NCI-H146 (cell line): ENCODE measurements around the gene THRA.

Experiments used
- DNase-seq: peaks from one replicate; lab custom pipeline; 2025; lab: John Stamatoyannopoulos, UW

The THRA gene

DNA sequence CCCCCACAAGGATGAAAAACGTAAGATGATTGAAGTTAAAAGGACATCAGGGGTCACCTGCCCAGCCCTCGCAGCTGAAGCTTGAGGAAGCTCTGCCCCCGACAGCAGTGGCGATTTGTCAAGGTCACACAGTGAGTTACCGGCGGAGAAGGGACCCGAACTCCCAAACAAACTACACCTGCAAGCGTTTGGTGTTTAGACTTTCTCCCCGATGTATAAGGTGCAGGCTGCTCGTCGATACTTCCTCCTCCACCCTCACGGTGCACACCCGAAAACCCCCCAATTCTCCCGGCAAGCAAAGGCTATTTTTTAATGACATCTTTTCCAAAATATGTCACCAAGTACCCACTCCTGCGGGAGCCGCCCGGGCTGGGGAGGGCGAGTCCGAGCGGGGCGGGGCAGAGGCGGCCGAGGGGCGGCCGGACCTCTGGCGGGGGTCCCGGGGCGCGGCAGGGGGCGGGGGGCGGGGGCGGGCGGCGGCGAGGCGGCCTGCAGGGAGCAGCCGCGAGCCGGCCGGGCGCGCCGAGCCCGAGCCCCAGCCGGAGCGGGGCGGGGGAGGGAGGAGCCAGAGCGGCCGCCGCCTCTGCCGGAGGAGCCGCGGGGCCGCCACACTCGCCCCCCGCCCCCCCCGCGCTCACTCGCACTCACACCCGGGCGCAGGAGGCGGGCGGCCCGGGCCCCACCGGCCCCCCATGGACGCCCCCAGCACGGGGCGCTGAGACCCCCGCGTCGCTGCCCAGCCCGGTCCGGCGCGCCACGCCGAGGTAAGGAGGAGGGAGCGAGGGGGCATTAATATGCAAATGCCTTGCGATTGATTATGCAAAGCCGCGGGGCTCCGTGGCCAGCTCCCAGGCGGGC is at the start of gene THRA:
Gene THRA, plus strand, starts transcription at position 637 of the 858 bp plus-strand sequence. CDS start 11,524 bp downstream, outside the sequence.
- peak; percentile 63 for DNase-seq

GRCh38 chr17:40014375-40014980 is 48.3 kb upstream of the THRA start:
- no peak for DNase-seq

DNA sequence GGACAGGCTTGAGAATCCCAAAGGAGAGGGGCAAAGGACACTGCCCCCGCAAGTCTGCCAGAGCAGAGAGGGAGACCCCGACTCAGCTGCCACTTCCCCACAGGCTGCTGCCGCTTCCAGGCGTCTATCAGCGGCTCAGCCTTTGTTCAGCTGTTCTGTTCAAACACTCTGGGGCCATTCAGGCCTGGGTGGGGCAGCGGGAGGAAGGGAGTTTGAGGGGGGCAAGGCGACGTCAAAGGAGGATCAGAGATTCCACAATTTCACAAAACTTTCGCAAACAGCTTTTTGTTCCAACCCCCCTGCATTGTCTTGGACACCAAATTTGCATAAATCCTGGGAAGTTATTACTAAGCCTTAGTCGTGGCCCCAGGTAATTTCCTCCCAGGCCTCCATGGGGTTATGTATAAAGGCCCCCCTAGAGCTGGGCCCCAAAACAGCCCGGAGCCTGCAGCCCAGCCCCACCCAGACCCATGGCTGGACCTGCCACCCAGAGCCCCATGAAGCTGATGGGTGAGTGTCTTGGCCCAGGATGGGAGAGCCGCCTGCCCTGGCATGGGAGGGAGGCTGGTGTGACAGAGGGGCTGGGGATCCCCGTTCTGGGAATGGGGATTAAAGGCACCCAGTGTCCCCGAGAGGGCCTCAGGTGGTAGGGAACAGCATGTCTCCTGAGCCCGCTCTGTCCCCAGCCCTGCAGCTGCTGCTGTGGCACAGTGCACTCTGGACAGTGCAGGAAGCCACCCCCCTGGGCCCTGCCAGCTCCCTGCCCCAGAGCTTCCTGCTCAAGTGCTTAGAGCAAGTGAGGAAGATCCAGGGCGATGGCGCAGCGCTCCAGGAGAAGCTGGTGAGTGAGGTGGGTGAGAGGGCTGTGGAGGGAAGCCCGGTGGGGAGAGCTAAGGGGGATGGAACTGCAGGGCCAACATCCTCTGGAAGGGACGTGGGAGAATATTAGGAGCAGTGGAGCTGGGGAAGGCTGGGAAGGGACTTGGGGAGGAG is 47.5 kb upstream of the THRA start, which contains the start of gene CSF3:
Gene CSF3, plus strand, starts transcription at position 436 of the 993 bp plus-strand sequence. Its CDS starts 35 bp downstream, at position 471.
- peak; percentile 40 for DNase-seq

- no peak for DNase-seq
Measured at GRCh38 chr17:40015998-40016985, 46.5 kb upstream of the THRA start.

GRCh38 chr17:40017422-40018080 is 45.2 kb upstream of the THRA start:
- no peak for DNase-seq

DNA sequence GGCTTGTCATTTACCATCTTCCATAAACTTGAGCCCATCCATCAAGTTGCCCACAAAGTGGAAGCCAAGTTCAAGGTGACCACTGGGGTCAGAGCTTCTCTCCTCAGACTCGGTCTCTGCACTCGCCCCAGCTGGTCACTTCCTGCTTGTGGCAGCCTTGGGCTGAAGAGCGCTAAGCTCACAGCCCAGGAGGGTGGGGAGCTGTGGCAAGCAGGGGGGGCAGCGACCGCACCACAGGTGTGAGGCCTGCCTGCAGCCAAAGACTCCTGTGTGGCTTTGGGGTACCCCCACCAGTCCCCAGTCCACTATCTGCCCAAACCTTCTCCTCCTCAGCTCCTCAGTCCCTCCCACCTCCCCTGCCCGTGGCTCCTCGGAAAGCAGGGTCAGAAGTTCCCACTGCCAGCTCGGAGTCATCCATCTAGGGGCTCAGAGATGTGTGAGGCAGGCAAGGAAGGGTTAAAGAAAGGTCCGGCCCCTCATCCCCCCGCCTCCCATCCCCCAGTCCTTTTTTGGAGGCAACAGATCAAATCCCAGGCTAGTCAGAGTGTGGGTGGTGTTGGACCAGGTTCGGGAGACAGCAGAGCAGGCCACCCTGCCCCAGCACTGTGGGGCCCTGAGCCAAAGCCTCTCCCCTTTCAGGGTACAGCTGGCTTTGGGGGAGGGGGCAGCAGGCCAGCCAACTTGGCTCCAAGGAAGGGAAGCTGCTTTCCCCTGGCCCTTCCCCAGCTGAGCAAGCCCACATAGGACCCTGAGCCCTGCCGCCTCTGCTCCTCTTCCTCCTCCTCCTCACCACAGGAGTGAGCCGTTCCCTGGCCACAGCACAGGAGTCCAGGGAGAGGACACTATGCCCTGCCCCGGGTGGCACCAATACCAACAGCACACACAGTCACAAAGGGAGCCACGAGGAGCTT is 44.3 kb upstream of the THRA start:
- DNase-seq: no peak

GRCh38 chr17:40019140-40019991 is 43.4 kb upstream of the THRA start:
- no peak for DNase-seq

DNA sequence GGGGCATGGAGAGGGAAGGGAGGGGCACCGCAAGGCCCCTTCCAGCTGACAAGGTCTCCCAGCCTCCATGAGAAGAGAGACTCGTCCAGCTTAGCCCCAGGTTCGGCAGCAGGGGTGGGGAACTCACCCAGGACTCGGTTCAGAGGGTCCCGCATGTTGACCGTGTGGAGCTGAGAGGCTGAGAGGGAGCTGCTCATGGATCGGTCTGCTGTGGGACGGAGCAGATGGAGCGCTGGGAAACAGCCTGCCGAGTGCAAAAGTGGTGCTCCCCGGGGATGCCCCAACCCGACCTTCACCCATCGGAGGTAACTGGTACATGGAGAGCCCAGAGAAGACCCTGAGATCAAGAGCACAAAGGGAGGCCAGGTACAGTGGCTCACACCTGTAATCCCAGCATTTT is 42.6 kb upstream of the THRA start:
- DNase-seq: no peak

GRCh38 chr17:40021451-40021971 is 41.3 kb upstream of the THRA start:
- DNase-seq: no peak

- no peak for DNase-seq
Measured at GRCh38 chr17:40022497-40022896, 40.3 kb upstream of the THRA start.

DNA sequence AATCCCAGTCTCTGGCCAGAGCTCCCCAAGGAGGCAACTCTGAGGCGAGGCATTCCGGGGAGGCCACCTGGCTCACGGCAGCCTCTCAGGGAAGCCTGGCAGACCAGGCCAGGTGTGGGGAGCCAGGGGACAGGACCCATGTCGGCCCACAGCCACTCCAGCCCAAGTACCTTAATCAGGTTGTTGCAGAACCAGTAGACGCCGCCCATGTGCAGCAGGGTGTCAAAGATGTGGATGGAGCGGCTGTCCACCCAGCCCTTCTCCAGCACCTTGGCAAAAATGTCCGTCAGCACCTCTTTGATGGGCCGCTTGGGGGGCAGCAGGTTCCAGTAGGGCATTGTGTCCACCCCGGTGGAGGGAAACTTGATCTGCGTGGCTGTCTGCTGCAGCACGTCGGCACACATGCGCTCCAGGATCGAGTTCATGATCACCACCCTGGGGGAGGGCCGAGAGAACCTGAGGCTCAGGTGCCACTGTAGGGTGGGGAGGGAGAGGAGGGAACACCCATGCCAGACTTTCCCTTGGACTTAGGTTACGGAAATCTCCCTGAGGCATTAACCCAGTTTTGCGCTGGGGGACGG is 39.7 kb upstream of the THRA start:
- no peak for DNase-seq

GRCh38 chr17:40023590-40024292 is 39.0 kb upstream of the THRA start:
- DNase-seq: no peak

DNA sequence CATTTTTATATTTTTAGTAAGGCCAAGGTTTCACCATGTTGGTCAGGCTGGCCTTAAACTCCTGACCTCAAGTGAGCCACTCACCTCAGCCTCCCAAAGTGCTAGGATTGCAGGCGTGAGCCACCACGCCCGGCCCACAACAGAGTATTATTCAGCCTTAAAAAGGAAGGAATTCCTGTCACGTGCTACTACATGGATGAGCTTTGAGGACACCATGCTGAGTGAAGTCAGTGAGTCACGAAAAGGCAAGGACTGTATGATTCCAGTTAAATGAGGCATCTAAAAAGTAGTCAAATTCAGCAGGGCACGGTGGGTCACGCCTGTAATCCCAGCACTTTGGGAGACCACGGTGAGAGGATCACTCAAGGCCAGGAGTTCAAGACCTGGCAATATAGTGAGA is 37.9 kb upstream of the THRA start:
- DNase-seq: no peak

DNA sequence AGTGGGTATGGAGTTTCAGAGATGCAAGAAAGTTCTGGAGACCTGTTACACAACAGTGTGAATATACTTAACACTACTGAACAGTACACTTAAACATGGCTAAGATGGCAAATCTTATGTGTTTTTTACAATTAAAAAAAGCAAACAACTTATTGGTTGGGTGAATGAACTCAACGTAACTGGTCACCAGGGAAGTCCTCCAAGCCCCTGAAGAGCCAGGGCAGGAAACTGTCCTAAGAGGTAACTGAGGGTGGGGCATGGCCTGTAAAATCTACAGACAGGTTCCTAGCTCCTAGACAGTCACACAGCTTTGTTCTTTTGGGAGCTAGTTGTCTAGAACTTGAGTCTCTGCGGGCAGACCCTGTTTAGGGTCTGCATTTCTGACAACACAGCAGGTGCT is 37.2 kb upstream of the THRA start:
- no peak for DNase-seq

GRCh38 chr17:40025991-40026815 is 36.6 kb upstream of the THRA start:
- no peak for DNase-seq
